GM19372 (cell line): ENCODE data around the gene WDR1.

Source experiments
- ATAC-seq: cut with Tn5 transposase; IDR thresholded peaks from one replicate; pipeline ENCODE4 v1.9.1; 2021; ENCODE audit warnings: mild to moderate bottlenecking, low read depth, moderate library complexity; ENCODE audit not compliant: unreplicated experiment

WDR1 gene

GRCh38 chr4:10026485-10026884 lies 90.1 kb downstream of the WDR1 start:
- no peak for ATAC-seq

GRCh38 chr4:10025230-10025806 lies 91.3 kb downstream of the WDR1 start:
- ATAC-seq, result no peak
